Right atrium auricular region (tissue), 2 donors: ENCODE results near the gene SPRED3. TPM values are rescaled to one million over a fixed set of nuclear protein-coding genes. Genes with fewer than 3 reads are reported as not detected.

Experiments
- DNase-seq: peaks from one replicate; pipeline ENCODE4 v3.0.0-alpha.2; 2019; ENCODE audit warnings: low spot score
- H3K27ac ChIP-seq, 2 donors: fragments of 200-600 bp; sonication (generic); 1 replicate in 1 of 2; 2 replicates in 1 of 2; pipeline ENCODE4 v1.5.1; 2016 to 2019
- H3K27me3 ChIP-seq, 2 donors: fragments of 200-600 bp; sonication (generic); one replicate each; pipeline versions ENCODE4 v1.5.1 to v1.6.0; 2017 to 2019
- H3K36me3 ChIP-seq: fragments of 200-600 bp; sonication (generic); one replicate; pipeline ENCODE4 v1.5.1; 2016
- H3K4me1 ChIP-seq, 2 donors: fragments of 200-600 bp; sonication (generic); one replicate each; pipeline versions ENCODE4 v1.5.1 to v1.6.0; 2017 to 2019
- H3K4me3 ChIP-seq, 2 donors: fragments of 200-600 bp; sonication (generic); 1 replicate in 1 of 2; 2 replicates in 1 of 2; pipeline ENCODE4 v1.5.1; 2017 to 2019; ENCODE audit warnings: mild to moderate bottlenecking in 1 of 2, moderate library complexity in 1 of 2
- H3K9me3 ChIP-seq, 2 donors: fragments of 200-600 bp; sonication (generic); one replicate each; pipeline ENCODE4 v1.5.1; 2019
- total RNA-seq, 2 donors: library from RNA; depleted of rRNA; stranded (reverse); fragments of >200 nt; gene quantifications; one replicate each; pipeline ENCODE4 v1.1.0, GENCODE V29; 2016
- TF ChIP-seq, protein P1 (sequence below), 2 donors: fragments of 200-600 bp; sonication (generic); IDR thresholded peaks; one replicate each; pipeline ENCODE4 v1.5.1; 2019; ENCODE audit warnings: antibody characterized with exemption in 2 of 2

SPRED3 gene
- total RNA-seq, 2 donors from 2014 or later = 0.56 to 0.67 TPM

DNA sequence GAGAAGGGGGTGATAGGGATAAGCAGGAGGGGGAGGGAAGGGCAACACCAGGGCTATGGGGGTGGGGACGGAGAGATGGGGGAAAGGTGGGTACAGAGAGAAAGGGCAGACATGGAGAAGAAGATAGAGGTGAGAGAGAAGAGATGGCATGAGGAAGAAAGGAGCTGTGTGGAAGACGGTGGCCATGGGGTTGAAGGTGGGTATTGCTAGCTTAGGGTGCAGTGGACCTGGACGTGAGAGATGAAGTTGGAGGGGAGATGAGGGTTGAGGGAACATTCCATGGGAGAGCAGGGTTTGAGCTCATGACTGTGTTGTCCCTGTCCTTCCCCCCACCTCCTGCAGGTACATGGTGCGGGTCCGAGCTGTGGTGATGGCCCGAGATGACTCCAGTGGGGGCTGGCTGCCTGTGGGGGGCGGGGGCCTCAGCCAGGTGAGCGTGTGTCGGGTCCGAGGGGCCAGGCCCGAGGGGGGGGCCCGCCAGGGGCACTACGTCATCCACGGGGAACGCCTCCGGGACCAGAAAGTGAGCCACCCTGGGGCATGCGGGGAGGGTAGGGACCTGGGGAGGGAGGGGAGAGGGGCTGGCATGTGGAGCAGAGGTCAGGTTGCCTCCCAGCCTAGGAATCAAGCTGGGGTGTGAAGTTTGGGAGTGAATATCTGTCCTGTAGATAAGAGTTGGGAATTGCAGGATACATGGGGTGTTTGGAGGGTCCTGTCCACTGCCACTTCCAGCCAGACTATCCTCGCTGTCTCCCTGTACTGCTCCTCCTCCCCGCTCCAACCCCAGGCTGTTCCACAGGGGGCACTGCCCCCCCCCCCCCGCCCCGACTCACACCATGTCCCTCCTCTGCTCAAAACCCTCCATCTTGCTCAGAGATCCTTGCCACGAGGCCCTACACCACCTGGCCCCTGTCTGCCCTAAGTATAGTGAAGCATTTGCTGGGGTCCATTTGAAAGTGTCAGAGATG lies 1.7 kb downstream of the SPRED3 start:
- H3K27me3 ChIP-seq = peaks cover 0 to under 1% of the 10 kb centered on the region in 2 donors
- no peaks in the 10 kb centered on the region for H3K9me3 ChIP-seq
- no peak overlapping the region for H3K4me3 ChIP-seq
- TF ChIP-seq, protein P1, sequence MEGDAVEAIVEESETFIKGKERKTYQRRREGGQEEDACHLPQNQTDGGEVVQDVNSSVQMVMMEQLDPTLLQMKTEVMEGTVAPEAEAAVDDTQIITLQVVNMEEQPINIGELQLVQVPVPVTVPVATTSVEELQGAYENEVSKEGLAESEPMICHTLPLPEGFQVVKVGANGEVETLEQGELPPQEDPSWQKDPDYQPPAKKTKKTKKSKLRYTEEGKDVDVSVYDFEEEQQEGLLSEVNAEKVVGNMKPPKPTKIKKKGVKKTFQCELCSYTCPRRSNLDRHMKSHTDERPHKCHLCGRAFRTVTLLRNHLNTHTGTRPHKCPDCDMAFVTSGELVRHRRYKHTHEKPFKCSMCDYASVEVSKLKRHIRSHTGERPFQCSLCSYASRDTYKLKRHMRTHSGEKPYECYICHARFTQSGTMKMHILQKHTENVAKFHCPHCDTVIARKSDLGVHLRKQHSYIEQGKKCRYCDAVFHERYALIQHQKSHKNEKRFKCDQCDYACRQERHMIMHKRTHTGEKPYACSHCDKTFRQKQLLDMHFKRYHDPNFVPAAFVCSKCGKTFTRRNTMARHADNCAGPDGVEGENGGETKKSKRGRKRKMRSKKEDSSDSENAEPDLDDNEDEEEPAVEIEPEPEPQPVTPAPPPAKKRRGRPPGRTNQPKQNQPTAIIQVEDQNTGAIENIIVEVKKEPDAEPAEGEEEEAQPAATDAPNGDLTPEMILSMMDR (IDR thresholded peaks at IDR 0.05) = no peak
- peaks cover 8% of the 10 kb centered on the region for H3K36me3 ChIP-seq
- DNase-seq = no peak
- H3K4me1 ChIP-seq = peaks cover 0 to 53% of the 10 kb centered on the region in 2 donors
- H3K27ac ChIP-seq = no peak overlapping the region

DNA sequence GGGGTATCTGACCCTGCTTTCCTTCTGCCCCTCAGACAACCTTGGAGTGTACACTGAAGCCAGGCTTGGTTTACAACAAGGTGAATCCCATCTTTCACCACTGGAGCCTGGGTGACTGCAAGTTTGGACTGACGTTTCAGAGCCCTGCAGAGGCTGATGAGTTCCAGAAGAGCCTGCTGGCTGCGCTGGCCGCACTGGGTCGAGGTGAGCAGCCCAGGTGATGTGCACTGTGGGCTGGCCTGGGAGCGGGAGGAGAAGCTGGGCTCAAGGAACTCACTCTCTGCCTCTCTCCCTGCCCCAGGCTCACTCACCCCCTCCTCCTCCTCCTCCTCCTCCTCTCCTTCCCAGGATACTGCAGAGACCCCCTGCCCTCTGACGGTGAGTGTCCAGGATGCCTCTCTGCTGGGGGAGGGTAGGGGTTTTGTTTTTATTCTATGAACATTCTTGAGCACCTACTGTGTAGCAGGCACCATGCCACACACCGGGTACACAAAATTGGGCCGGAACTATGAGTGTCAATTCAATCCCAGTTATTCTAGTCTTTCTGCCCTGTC lies 3.5 kb downstream of the SPRED3 start:
- TF ChIP-seq, protein P1 (IDR thresholded peaks at IDR 0.05) = no peak
- peaks cover 0 to 9% of the 10 kb centered on the region in 2 donors for H3K27me3 ChIP-seq
- no peak for DNase-seq
- H3K9me3 ChIP-seq = no peaks in the 10 kb centered on the region
- H3K27ac ChIP-seq = no peak overlapping the region
- H3K36me3 ChIP-seq = no peaks in the 10 kb centered on the region
- peaks cover 0 to 48% of the 10 kb centered on the region in 2 donors for H3K4me1 ChIP-seq
- H3K4me3 ChIP-seq = no peak overlapping the region

DNA sequence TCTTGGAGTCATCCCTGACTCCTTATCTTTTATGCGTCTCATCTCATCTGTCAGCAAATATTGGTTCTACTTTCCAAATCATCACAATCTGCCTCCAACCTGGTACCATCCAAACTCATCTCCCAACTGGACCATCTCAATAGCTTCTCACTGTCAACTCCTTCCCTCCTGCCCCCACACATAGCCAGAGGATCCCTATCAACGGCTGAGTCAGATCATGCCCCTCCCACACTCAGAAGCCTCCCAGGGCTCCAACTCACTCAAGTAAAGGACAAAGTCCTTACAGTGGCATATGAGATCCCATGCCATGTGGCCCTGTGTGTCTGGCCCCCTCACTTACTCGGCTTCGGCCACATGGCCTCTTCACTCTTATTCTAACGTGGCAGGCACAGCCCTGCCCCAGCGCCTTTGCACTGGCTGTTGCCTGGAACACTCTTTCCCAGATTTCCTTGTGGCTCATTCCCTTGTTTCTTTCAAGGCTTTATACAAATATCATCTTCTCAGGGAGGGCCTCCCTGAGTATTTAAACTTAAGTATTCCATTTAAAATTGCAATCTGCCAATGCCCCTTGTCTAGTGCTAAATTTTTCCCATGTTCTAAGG lies 4.3 kb downstream of the SPRED3 start:
- Histone ChIP-seq H3K4me1 (peaks cover 0 to 39% of the 10 kb centered on the region in 2 donors), H3K9me3 (no peaks in the 10 kb centered on the region), H3K36me3 (no peaks in the 10 kb centered on the region), H3K27me3 (peaks cover 0 to 9% of the 10 kb centered on the region in 2 donors), H3K4me3 (no peak overlapping the region), H3K27ac (no peak overlapping the region)
- TF ChIP-seq, protein P1 (IDR thresholded peaks at IDR 0.05) = no peak
- no peak for DNase-seq

DNA sequence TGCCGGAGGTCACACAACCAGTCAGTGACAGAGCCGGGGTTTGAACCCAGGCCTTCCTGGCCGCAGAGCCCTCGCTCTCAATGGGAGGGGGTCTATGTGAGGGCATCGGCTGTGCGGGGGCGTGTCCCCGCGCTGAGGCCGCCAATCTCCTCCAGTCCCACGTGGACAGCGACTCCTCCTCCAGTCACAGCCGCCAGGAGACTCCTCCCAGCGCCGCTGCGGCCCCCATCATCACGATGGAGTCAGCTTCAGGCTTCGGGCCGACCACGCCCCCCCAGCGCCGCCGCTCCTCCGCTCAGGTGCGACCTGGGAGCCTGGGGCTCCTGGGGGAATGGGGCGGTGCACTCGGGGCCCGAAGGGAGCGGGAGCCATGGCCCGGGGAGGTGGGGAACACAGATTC lies 6.0 kb downstream of the SPRED3 start:
- Histone ChIP-seq H3K4me1 (peaks cover 0 to 23% of the 10 kb centered on the region in 2 donors), H3K27me3 (peaks cover 0 to 16% of the 10 kb centered on the region in 2 donors), H3K9me3 (no peaks in the 10 kb centered on the region), H3K36me3 (no peaks in the 10 kb centered on the region), H3K27ac (no peak overlapping the region), H3K4me3 (no peak overlapping the region)
- TF ChIP-seq, protein P1 (IDR thresholded peaks at IDR 0.05) = no peak
- DNase-seq = no peak

DNA sequence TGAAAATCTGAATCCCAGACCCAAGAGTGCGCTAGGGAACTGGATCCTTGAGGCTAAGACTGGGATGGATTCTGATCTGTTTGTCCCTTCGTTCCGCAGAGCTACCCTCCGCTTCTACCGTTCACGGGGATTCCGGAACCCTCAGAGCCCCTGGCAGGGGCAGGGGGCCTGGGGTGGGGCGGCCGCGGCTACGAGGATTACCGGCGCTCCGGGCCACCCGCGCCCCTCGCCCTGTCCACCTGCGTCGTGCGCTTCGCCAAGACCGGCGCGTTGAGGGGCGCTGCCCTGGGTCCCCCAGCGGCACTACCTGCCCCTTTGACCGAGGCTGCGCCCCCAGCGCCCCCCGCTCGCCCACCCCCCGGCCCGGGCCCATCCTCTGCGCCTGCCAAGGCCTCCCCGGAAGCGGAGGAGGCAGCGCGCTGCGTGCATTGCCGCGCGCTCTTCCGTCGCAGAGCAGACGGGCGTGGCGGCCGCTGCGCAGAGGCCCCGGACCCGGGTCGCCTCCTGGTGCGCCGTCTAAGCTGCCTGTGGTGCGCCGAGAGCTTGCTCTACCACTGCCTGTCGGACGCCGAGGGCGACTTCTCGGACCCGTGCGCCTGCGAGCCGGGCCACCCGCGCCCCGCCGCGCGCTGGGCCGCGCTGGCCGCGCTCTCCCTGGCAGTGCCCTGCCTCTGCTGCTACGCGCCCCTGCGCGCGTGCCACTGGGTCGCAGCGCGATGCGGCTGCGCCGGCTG lies 7.1 kb downstream of the SPRED3 start:
- Histone ChIP-seq H3K27ac (no peak overlapping the region), H3K27me3 (peaks cover 0 to 16% of the 10 kb centered on the region in 2 donors), H3K4me1 (peaks cover 0 to 15% of the 10 kb centered on the region in 2 donors), H3K4me3 (no peak overlapping the region), H3K36me3 (no peaks in the 10 kb centered on the region), H3K9me3 (no peaks in the 10 kb centered on the region)
- DNase-seq = no peak
- TF ChIP-seq, protein P1 (IDR thresholded peaks at IDR 0.05) = no peak
